Measurements from ENCODE around the gene ACSM6. TPM values are rescaled to one million over a fixed set of nuclear protein-coding genes. Genes with fewer than 3 reads are reported as not detected.

Gene ACSM6
- total RNA-seq, 1 donor from 2014 or later = not detected

- DNase-seq = no peak
These were observed 51.5 kb downstream of the ACSM6 start for GRCh38 chr10:95245425-95246055.

- DNase-seq = peak; percentile 80
These were observed 52.6 kb downstream of the ACSM6 start for GRCh38 chr10:95246582-95247051.

DNA sequence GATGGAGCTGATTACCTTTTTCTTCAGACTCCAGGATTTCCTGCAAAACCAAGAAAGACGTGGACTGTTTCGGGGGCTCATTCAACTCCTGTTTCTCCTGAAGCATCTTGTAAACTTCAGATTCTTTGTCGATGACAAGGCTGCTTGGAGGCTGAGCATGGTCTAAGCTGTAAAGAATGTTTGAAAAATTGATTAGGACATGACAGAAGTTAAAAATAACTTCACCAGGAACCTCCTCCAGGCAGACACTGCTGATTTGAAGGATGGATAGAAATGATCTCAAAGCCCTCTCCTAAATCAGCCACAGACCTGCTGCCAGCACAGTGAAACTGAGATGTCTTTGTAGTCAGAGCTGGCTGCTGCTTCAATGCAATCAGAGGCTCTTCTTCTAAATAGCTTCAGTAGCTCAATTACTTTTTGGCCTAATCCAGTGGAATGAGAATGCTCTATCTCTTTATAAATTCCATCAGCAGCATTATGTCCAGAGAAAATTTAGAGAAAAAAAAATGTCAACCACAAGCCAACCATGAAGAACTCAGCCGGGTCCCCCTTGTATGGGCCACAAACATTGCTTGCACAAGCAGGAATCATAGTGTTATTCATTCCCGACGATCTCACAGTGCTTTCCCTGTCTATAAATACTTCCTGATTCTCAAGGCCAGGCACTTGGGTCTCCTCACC lies 53.3 kb downstream of the ACSM6 start:
- DNase-seq = no peak

- DNase-seq = no peak
These were observed 54.0 kb downstream of the ACSM6 start for GRCh38 chr10:95247881-95248583.

GRCh38 chr10:95248989-95249388 lies 55.0 kb downstream of the ACSM6 start:
- no peak for DNase-seq

DNA sequence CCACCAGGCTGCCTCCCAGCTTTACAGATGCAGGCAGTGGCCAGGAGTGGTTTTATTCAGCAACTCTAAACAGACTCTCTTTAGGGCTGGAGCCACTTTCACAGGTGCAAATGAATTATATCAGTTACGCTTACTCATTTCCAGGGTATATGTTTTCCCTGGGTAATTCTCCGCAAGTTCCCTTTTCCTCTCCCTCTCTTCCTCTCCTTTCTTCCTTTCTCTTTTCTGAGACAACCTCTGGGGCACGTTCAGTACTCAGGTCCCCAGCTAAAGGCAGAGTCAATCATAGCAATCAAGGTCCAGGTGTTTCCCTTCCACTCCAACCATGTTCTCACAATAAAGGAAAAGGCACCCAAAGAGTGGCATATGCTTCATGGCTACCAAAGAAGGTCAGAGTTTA lies 55.4 kb downstream of the ACSM6 start:
- no peak for DNase-seq

GRCh38 chr10:95250856-95251255 lies 56.8 kb downstream of the ACSM6 start:
- no peak for DNase-seq

GRCh38 chr10:95253007-95253406 lies 59.0 kb downstream of the ACSM6 start:
- no peak for DNase-seq

DNA sequence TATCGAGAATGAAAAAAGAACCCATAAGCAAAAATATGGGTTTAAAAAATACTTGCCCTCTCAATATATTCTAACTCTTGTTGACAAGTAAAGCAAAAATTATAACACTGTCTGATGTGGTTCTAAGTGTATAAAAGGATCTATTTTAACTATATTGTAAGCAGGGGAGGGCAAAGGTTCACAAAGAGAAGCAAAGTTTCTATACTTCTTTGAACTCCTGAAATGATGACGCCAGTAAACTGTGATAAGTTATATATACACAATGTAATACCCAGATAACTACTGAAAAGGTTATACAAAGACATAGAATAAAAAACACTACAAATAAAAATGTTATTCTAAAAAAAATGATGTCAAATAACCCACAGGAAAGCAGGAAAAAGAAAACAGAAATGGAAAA lies 59.6 kb downstream of the ACSM6 start:
- no peak for DNase-seq

GRCh38 chr10:95254629-95255028 lies 60.6 kb downstream of the ACSM6 start:
- DNase-seq = no peak

DNA sequence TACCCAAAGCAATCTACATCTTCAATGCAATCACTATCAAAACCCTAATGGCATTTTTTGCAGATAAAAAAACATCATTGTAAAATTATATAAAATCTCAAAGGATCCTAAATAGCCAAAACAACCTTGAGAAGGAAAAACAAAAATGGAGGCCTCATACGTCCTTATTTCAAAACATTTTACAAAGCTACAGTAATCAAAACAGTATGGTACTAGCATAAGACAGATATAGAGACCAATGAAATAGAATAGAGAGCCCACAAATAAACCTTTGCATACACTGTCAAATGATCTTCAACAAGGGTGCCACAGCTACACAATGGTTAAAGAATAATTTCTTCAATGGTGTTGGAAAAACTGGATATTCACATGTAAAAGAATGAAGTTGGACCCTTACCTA lies 62.2 kb downstream of the ACSM6 start:
- DNase-seq = no peak

DNA sequence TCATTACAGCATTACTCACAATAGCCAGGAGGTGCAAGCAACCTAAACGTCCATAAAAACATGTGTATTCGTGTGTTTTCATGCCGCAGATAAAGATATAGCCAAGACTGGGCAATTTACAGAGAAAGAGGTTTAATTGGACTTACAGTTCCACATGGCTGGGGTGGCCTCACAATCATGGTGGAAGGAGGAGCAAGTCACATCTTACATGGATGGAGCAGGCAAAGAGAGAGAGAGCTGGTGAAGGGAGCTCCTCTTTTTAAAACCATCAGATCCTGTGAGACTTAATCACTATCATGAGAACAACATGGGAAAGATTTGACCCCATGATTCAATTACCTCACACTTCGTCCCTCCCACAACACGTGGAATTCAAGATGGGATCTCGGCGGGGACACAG lies 63.8 kb downstream of the ACSM6 start:
- DNase-seq = no peak

GRCh38 chr10:95260397-95260881 lies 66.4 kb downstream of the ACSM6 start:
- DNase-seq = peak; percentile 49

GRCh38 chr10:95260909-95261552 lies 67.0 kb downstream of the ACSM6 start:
- DNase-seq = no peak

DNA sequence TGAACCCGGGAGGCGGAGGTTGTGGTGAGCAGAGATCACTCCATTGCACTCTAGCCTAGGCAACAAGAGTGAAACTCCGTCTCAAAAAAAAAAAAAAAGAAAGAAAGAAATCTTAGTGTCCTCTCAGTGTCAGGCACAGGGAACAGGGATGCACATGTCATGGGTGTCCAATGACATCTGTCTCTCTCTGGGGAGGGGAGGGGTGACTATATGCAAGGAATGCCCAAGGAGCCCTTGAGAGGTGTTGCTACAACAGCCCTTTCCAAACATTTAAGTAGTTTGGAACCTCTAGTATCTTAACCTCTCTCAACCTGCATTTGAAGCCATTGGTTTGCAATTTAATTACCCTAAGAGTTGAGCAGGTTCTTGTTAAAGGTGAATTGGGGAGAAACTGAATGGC lies 67.9 kb downstream of the ACSM6 start:
- DNase-seq = no peak

DNA sequence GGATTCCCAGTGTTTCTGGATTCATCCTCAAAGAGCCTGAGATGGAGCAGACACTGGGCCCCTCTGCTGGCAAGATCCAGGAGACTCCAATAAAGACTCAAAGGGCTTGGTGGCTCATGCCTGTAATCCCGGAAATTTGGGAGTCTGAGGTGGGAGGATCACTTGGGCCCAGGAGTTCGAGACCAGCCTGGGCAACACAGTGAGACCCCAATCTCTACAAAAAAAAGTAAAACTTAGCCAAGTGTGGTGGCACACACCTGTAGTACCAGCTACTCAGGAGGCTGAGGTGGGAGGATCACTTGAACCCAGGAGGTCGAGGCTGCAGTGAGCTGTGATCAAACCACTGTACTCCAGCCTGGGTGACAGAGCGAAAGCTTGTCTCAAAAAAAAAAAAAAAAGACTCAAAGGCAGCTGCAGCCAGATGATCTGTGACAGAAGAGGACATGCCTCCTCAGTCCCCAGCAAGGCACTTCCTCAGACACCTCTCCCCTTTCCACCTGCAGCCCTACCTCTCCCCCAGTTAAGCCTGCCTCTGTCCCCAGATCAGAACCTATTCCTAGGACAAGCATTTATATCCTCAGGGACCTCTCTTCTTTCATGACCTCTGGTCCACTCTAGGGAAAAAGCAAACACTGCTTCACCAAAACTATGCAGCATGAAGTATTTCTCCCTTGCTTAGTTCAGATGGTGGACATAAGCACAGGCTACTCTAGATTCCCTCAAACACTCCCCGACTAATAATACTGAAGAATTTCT lies 68.9 kb downstream of the ACSM6 start:
- no peak for DNase-seq

DNA sequence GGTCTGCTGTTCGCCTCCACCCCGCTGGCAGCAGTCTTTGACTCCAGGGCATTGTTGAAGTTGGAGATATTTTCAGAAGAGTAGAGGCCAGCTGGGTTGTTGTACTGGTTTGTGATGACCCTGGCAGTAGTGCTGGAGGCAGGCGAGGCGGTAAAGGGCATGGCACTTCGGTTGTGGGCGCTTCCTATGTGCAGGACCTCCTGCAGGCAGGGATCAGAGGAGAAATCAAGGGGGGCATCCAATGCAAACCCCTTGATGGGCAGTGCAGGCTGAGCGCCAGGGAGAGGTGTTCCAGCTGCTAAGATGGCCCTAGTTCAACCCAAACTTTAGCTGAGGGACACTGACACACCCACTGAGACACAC lies 69.8 kb downstream of the ACSM6 start:
- DNase-seq = no peak

DNA sequence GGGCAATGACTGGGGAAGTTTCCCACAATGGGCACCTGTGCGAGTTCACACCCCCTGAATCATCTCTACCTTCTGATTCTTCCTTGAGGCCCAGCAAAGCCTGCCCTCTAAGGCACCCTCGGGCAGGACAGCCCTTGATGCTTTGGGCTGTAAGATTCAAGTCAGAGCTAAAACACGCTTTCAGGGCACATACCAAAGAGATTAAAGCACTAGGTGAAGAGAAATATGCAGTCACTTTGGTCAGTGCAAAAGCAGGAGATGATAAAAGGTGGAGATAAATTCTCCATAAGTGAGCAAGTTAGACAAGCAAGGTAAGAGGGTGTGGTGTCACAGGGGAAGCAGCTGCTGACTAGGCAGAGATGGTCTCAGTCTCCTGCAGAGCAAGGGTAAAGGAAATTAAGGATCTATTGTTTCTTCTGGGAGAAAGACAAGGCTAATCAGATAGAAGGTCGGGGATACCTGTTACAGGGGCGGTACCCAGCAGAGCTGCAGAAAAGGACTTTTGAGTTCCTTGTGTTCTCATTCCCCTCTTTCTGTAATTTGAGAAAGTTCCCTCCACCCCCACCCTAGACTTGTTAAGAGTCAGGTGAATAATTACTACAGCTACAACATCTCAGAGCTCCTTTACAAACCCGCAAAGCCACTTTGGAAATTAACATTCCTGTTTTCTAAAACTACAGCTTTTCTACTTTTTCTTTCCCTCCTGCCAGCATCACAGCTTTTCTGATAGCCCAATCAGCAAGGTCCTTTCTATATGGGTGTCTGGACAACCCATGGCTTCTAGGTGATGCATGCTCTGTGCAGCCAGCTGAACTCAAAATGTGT lies 70.4 kb downstream of the ACSM6 start:
- DNase-seq = no peak

DNA sequence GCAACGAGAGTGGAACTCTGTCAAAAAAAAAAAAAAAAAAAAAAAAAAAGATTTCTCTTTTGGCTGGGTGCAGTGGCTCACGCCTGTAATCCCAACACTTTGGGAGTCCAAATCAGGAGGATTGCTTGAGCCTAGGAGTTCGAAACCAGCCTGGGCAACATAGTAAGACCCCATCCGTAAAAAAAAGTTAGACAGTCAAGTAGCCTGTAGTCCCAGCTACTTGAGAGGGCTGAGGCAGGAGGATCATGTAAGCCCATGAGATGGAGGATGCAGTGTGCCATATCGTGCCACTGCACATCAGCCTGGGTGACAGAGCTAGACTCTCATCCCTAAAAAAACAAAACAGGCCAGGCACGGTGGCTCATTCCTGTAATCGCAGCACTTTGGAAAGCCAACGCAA lies 71.5 kb downstream of the ACSM6 start:
- no peak for DNase-seq

- peak; percentile 56 for DNase-seq
These were observed 72.6 kb downstream of the ACSM6 start for GRCh38 chr10:95266674-95267095.

- no peak for DNase-seq
These were observed 73.2 kb downstream of the ACSM6 start for GRCh38 chr10:95267251-95267650.
